Neural crest cell (in vitro differentiated cells): Measurements from ENCODE around the gene AKAP6. TPM values are rescaled to one million over a fixed set of nuclear protein-coding genes. Genes with fewer than 3 reads are reported as not detected.

Experiments
- DNase-seq: peaks from one replicate; pipeline ENCODE4 v3.0.0; 2021; ENCODE audit warnings: low read depth, mixed read lengths, low spot score
- H3K27ac Mint-ChIP-seq: one replicate; pipeline ENCODE4 v1.8.0; 2021; ENCODE audit warnings: mild to moderate bottlenecking, mixed read lengths; ENCODE audit not compliant: unreplicated experiment
- H3K27me3 Mint-ChIP-seq: 2 replicates; pipeline ENCODE4 v1.8.0; 2021; ENCODE audit warnings: low read depth, mild to moderate bottlenecking, mixed read lengths
- H3K36me3 Mint-ChIP-seq: 2 replicates; pipeline ENCODE4 v1.8.0; 2021; ENCODE audit warnings: low read depth, mild to moderate bottlenecking, mixed read lengths
- H3K4me1 Mint-ChIP-seq: 2 replicates; pipeline ENCODE4 v1.8.0; 2021; ENCODE audit warnings: mixed read lengths
- H3K4me3 Mint-ChIP-seq: one replicate; pipeline ENCODE4 v1.8.0; 2021; ENCODE audit warnings: mild to moderate bottlenecking, mixed read lengths
- H3K9me3 Mint-ChIP-seq: 2 replicates; pipeline ENCODE4 v1.8.0; 2021; ENCODE audit warnings: mixed read lengths
- total RNA-seq: library from RNA; stranded (reverse); gene quantifications from 2 replicates; pipeline ENCODE4 v1.2.1, GENCODE V29; 2021
- TF ChIP-seq, protein P1 (sequence below): fragments of 200-600 bp; sonication (generic); conservative IDR thresholded peaks from 2 replicates; pipeline ENCODE4 v1.5.0; 2021; ENCODE audit warnings: antibody characterized with exemption, mild to moderate bottlenecking

AKAP6 gene
- total RNA-seq, 1 donor from 2014 or later, result 9.4 TPM

DNA sequence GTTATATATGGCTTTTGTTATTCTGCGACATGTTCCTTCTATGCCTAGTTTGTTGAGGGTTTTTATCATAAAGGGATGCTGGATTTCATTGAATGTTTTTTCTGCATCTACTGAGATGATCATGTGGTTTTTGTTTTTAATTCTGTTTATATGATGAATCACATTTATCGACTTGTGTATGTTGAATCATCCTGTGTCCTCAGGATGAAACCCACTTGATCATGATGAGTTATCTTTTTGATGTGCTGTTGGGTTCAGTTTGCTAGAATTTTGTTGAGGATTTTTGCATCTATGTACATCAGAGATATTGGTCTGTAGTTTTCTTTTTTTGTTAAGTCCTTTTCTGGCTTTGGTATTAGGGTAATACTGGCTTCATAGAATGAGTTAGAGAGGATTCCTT, 291.2 kb downstream of the AKAP6 start:
- no peak for DNase-seq
- Mint-ChIP-seq H3K4me1 (no peaks in the 10 kb centered on the region), H3K27ac (no peak overlapping the region), H3K9me3 (peaks cover 15% of the 10 kb centered on the region), H3K36me3 (peaks cover 4% of the 10 kb centered on the region), H3K27me3 (no peaks in the 10 kb centered on the region), H3K4me3 (no peak overlapping the region)
- TF ChIP-seq, protein P1, sequence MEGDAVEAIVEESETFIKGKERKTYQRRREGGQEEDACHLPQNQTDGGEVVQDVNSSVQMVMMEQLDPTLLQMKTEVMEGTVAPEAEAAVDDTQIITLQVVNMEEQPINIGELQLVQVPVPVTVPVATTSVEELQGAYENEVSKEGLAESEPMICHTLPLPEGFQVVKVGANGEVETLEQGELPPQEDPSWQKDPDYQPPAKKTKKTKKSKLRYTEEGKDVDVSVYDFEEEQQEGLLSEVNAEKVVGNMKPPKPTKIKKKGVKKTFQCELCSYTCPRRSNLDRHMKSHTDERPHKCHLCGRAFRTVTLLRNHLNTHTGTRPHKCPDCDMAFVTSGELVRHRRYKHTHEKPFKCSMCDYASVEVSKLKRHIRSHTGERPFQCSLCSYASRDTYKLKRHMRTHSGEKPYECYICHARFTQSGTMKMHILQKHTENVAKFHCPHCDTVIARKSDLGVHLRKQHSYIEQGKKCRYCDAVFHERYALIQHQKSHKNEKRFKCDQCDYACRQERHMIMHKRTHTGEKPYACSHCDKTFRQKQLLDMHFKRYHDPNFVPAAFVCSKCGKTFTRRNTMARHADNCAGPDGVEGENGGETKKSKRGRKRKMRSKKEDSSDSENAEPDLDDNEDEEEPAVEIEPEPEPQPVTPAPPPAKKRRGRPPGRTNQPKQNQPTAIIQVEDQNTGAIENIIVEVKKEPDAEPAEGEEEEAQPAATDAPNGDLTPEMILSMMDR, result no peak

GRCh38 chr14:32620724-32621123, 291.6 kb downstream of the AKAP6 start:
- TF ChIP-seq, protein P1, result no peak

GRCh38 chr14:32621585-32621984, 292.5 kb downstream of the AKAP6 start:
- TF ChIP-seq, protein P1, result no peak
- DNase-seq, result no peak
- Mint-ChIP-seq H3K4me1 (no peaks in the 10 kb centered on the region), H3K36me3 (peaks cover 4% of the 10 kb centered on the region), H3K9me3 (peaks cover 12% of the 10 kb centered on the region), H3K27me3 (no peaks in the 10 kb centered on the region), H3K27ac (no peak overlapping the region), H3K4me3 (no peak overlapping the region)

More at GRCh38 chr14:32620724-32621123, 291.6 kb downstream of the AKAP6 start:
- Mint-ChIP-seq H3K4me3 (no peak overlapping the region), H3K9me3 (peaks cover 15% of the 10 kb centered on the region), H3K27ac (no peak overlapping the region), H3K4me1 (no peaks in the 10 kb centered on the region), H3K36me3 (peaks cover 4% of the 10 kb centered on the region), H3K27me3 (no peaks in the 10 kb centered on the region)
- DNase-seq, result no peak

DNA sequence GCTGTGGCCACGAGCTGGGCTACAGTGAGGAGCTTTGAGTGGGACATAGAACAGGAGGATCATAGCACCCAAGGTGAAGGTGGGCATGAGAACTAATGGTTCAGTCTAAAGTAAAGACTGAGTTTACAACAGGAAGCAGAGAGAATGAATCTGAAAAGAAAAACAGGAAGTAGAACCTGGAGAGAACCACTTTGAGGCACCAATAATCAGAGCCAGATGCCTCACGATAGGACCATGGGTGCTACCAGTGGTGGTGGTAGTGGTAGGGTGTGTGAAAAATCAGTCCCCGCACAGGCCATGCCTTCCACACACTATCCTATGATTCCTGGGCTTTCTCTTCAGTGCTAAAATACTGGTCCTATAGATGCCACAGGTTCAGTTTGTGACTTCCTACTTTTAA, 293.6 kb downstream of the AKAP6 start:
- no peak for DNase-seq
- peaks cover 5% of the 10 kb centered on the region for H3K4me1 Mint-ChIP-seq
- TF ChIP-seq, protein P1, result no peak
- no peaks in the 10 kb centered on the region for H3K36me3 Mint-ChIP-seq
- no peaks in the 10 kb centered on the region for H3K27me3 Mint-ChIP-seq
- H3K9me3 Mint-ChIP-seq, result peaks cover 7% of the 10 kb centered on the region
- no peak overlapping the region for H3K27ac Mint-ChIP-seq
- H3K4me3 Mint-ChIP-seq, result no peak overlapping the region

- TF ChIP-seq, protein P1, result no peak
- H3K9me3 Mint-ChIP-seq, result peaks cover 7% of the 10 kb centered on the region
- no peaks in the 10 kb centered on the region for H3K36me3 Mint-ChIP-seq
- H3K27ac Mint-ChIP-seq, result no peak overlapping the region
- H3K4me3 Mint-ChIP-seq, result no peak overlapping the region
- no peaks in the 10 kb centered on the region for H3K27me3 Mint-ChIP-seq
- H3K4me1 Mint-ChIP-seq, result peaks cover 8% of the 10 kb centered on the region
- no peak for DNase-seq
Measured at GRCh38 chr14:32623300-32624093, 294.4 kb downstream of the AKAP6 start.
